PC-9 (cell line): Measurements from ENCODE around the gene EXTL1.

Source experiments
- EZH2 ChIP-seq: fragments of 200-600 bp; sonication (generic); IDR thresholded peaks from 2 replicates; pipeline ENCODE4 v1.8.0; 2017; ENCODE audit warnings: antibody characterized with exemption, low read depth
- TF ChIP-seq, protein P1 (sequence below): fragments of 200-600 bp; sonication (generic); conservative IDR thresholded peaks from 2 replicates; pipeline ENCODE4 v1.6.1; 2017; ENCODE audit warnings: mixed run types, antibody characterized with exemption, mild to moderate bottlenecking, moderate library complexity

DNA sequence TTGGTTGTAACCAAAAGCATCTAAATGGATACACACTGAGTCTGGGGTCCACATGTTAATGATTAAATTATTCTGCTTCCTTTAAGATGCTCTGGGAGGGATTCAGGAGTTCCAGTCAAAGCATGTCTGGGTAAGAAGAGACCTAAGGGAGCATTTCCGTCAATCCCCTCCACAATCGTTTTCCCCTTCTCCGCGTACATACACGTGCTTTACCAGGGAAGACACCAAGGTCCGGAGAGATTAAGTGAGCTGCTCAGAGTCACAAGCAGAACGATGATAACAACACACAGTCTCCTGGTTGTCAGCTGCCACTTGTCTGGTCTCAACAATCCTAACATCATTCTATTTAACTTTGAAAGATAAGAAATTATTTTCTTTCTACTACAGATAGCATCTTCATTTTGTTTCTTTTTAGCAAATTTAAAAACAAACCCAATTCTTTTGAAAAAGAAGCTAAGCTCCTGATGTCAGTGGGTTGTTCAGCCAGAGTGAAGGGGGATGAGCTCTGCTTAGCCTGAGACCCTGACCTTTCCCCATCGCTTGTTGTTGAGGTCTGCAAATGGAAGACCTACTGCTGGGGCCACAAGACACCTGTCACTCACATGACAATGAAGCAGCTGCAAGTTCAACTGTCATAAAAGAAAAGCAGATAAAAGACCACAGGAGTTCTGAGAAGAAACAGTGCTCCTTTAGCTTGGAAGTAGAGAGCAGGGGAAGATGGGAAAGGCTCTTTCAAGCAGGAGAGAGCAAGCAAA is 28.2 kb upstream of the EXTL1 start:
- TF ChIP-seq, protein P1, sequence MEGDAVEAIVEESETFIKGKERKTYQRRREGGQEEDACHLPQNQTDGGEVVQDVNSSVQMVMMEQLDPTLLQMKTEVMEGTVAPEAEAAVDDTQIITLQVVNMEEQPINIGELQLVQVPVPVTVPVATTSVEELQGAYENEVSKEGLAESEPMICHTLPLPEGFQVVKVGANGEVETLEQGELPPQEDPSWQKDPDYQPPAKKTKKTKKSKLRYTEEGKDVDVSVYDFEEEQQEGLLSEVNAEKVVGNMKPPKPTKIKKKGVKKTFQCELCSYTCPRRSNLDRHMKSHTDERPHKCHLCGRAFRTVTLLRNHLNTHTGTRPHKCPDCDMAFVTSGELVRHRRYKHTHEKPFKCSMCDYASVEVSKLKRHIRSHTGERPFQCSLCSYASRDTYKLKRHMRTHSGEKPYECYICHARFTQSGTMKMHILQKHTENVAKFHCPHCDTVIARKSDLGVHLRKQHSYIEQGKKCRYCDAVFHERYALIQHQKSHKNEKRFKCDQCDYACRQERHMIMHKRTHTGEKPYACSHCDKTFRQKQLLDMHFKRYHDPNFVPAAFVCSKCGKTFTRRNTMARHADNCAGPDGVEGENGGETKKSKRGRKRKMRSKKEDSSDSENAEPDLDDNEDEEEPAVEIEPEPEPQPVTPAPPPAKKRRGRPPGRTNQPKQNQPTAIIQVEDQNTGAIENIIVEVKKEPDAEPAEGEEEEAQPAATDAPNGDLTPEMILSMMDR: no peak
- TF ChIP-seq EZH2: no peak
